Non-pigmented ciliary epithelial cell (primary cell): Measurements from ENCODE around the gene MRPL20.
"Not testable (repeated sequence)": the region's sequence is repeated elsewhere in the genome, so short reads cannot be mapped to it uniquely, and the experiment has no call there.

Experiments
- DNase-seq: peaks from one replicate; pipeline ENCODE4 v3.0.0-alpha.2; 2010; ENCODE audit warnings: low read depth

Gene MRPL20

GRCh38 chr1:1437033-1437903 is 30.2 kb upstream of the MRPL20 start:
- no peak for DNase-seq

DNA sequence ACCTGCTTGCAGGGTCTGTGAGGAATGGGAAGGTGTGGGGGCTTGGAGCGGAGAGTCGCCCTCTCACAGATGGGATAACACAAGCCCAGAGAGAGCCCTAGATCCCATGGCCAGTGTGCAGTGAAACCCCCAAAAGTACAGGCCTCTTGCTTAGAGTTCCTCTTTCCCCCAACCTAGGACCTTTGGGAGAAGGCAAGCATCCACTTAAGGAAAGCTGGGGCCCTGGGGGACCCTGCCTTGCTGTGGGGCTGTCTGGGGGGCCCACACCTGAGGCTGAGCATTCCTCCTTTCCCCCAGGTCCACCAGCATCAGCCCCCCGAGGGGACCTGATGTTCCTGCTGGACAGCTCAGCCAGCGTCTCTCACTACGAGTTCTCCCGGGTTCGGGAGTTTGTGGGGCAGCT is 29.5 kb upstream of the MRPL20 start:
- DNase-seq, result no peak

GRCh38 chr1:1435911-1436629 is 29.0 kb upstream of the MRPL20 start:
- DNase-seq, result no peak

DNA sequence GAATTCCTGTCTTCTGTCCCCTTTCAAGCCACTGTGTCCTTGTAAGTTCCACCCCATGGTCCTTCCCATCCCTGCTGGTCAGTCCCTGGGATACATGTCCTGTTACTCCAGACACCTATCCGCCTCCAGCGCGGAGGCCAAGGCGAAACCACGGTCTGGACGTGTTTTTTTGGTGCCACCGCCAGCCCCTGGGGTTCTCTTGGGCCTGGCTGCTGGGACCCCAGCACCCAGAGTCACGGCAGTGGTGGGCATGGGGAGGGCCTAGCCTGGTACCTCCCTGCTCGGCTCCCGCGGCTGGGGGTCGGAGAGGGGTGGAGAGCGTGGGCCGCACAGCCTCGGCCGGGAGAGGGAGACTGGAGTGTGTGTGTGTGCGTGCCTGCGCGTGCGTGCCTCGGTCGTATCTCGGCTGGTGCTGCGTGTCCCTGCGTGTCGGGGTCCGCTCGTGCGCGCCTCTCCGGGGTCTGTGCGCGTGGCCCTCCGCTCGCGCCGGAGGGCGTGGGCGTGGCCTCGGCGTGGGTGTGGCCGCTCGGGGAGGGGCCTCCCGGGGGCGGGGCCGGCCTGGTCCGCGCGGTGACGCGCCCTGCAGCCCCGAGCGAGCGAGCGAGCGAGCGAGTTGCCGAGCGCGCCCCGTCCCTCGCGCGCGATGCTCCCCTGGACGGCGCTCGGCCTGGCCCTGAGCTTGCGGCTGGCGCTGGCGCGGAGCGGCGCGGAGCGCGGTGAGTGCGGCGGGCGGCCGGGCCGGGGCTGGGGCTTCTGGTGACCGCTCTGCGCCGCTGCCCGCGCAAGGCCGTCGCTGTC is 28.2 kb upstream of the MRPL20 start, which contains the start of gene VWA1:
TSS of gene VWA1 (plus strand) at position 585 of the 798 bp plus-strand sequence. CDS start at position 644, 59 bp downstream.
- no peak for DNase-seq

DNA sequence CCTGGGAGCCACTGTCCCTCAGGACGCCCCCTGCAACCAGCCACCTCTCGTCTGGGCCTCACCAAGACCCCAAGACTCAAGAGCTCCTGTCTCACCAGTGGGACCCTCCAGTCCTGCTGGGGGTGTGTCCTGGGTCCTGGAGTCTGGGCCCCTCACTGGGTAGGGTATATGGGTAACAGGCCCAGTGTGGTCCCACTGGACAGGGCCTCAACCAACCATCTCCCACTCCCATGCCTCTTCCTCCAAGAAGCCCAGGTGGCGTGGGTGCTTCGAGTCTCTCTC is 27.7 kb upstream of the MRPL20 start:
- no peak for DNase-seq

DNA sequence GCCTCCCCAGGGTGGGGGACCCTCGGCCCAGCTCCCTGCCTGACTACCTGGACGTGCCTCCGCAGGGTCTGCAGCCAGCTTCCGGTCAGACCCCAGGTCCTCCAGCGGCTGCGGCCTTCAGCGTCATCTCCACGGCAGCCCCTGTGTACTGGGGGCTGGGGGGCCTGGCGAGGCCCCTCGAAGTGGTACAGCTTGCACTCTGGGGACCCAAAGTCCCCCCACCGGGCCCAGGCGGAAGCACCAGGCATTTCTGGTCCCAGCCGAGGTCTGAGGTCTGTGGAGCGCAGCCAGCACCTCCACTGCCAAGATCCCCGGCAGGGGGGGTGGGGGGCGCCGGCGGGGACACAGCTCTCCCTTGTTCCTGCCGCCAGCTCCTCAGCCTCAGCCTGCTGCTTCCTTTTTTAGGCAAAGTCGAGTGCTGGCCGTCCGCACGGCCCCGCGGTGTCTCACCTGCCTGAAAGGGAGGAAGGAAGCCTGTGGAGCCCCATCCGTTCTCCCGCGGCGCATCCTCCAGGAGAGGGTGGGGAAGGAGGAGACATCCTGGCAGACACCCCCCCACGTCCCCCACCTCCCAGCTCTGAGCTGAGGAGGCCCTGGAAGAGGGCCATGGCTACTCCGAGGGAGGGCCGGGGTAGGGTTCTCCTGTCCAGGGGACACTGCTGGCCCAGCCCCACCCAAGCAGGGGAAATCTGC is 27.2 kb upstream of the MRPL20 start:
- DNase-seq, result no peak

DNA sequence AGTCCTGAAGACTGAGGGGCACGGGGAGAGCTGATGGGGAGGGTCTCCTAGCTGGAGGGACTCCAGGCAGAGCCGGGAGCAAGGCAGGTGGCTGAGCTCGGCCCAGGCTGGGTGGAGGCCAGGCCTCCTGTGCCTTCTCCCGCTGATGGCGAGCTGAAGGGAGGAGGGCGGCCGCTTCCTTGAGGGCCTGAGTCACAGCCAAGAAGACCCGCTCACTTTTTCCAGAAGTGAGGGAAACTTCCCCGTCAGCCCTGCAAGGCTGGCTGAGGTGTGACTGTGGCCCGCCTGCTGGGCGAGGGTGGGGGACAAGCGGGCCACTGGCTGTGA is 26.7 kb upstream of the MRPL20 start:
- no peak for DNase-seq

- no peak for DNase-seq
These were observed 26.1 kb upstream of the MRPL20 start for GRCh38 chr1:1432951-1433803.

DNA sequence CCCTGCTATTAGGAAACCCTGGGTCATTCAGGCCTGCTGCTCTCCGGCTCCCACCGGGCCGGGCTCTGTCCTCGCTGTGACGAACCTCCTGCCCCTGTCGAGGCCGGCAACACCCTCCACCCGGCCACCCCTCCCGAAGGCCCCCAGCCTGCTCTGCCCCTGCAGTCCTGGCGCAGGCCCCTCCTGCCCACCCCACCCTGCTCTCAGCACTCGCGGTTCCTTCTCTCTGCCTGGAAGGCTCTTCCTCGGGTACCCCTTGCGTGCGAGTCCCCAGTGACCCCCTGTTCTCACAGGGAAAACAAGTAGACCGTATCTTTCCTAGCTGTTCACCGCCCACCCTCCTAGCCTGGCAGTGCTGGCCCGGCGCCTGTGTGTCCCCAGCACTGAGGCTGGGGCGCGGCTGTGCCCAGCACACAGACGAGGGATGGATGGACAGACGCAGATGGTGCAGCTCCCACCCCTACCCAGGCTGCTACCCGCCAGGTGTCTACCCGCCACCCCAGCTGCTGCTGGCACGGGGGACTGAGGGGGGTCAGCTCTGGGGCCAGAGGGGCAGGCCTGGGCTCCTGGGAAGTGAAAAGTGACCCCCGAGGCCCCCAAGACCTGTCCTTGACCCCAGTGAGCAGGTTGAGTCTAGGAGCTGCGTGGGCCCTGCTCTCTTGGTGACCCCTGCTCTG is 25.3 kb upstream of the MRPL20 start:
- DNase-seq, result no peak

DNA sequence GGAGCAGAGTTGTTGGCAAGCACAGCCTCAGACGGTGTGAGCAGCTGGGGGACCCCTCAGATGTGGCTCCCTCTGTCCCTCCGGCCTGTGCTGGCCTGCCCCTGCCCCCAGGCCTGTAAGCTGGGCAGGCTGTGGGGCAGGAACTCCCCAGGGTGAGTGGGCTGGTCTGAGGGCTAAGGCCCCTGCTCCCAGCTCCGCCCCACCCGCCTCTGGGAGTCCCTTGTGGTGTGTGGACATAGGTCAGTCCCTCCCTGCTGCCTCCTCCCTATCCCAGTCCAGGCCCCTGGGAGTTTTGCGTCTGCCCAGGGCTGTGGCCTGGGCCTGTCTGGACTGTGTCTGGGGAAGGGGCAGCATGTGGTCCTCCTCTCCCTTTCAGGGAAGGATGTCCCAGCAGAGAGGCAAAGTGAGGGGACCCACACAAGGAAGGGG is 24.8 kb upstream of the MRPL20 start:
- DNase-seq, result no peak

DNA sequence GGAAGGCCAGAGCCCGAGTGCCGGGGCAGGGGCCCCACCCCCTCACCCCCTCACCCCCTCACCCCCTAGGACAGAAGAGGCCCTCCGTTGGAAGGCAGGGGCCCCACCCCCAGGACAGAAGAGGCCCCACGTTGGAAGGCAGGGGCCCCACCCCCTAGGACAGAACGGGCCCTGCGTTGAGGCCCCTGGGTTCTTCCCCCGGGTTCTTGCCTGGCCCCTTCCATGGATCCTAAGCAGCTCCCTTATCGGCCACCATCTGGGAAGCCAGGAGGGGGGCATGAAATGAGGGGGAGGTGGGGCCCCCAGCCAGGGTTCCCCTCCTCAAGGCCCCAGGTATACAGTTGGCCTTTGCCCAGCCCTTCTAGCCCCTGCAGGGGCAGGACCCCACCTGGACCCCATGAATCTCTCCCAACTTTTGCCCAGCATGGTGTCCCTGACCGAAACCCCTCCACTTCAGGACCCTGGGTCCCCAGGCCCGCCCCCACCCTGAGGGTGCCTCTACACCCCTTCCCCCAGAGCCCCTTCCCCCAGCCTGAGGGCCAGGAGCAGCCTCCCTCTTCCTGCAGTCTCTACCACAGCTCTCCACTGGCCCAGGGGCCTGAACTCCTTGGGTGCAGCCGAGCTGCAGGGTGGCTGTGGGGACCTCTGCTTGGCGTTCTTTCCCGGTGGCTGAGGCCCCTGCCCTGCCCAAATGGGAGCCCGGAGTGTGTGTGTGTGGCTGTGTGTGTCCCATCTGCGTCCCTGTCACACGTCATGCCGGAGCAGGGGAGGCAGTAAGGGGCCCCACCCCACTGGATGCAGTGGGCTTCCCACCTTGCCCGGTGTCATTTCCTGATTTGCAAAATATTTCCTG is 24.1 kb upstream of the MRPL20 start:
- DNase-seq, result no peak

GRCh38 chr1:1430114-1430982 is 23.3 kb upstream of the MRPL20 start:
- no peak for DNase-seq

DNA sequence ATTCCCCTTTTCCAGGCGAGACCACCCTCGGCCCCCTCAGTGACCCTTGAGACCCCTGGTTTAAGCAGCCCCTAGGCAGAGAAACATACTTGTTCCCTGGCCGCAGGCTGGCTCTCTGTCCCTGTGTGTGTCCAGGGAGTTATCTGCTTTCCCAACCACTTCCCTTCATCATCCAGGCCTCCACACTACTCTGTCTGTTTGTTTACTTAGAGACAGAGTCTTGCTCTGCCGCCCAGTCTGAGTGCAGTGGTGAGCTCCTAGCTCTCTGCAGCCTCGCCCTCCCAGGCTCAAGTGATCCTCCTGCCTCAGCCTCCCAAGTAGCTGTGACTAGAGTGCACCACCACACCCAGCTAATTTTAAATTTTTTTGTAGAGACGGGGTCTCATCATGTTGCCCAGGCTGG is 22.6 kb upstream of the MRPL20 start:
- DNase-seq, result no peak

DNA sequence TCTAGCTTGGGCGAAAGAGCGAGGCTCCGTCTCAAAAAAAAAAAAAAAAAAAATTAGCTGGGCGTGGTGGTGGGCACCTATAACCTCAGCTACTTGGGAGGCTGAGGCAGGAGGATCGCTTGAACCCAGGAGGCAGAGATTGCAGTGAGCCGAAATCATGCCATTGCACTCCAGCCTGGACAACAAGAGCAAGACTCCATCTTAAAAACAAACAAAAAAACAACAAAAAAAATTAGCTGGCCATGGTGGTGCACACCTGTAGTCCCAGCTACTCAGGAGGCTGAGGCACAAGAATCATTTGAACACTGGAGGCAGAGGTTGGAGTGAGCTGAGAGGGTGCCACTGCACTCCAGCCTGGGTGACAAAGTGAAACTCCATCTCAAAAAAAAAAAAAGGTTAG is 21.9 kb upstream of the MRPL20 start:
- not testable (repeated sequence) for DNase-seq

DNA sequence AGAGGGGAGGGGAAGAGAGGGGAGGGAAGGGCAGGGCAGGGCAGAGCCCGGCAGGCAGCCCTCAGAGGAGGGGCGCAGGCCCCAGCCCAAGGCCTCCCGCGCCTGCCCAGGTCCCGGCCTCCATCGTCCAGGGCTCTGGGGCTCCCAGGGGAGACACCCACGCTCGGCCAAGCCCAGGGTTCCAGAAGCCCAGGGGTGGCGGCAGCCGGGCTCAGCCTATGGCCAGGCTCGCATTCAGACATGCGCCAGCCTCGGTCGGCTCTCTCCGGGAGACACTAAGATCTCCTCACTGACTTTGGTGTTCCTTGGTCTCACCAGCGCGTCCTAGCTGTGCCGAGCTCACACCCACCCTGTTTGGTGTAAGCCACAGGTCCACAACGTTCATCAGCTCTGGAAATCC is 21.1 kb upstream of the MRPL20 start:
- DNase-seq, result no peak

DNA sequence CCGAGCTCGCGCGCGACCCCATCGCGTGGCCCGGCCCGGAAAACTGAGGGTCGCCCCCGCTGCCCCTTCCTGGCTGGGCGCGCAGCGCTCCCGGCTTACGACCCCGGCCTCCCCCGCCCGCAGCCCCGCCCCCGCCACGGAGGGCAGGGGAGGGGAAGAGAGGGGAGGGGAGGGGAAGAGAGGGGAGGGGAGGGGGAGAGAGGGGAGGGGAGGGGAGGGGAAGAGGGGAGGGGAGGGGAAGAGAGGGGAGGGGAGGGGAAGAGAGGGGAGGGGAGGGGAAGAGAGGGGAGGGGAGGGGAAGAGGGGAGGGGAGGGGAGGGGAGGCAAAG is 20.7 kb upstream of the MRPL20 start:
- DNase-seq, result no peak

DNA sequence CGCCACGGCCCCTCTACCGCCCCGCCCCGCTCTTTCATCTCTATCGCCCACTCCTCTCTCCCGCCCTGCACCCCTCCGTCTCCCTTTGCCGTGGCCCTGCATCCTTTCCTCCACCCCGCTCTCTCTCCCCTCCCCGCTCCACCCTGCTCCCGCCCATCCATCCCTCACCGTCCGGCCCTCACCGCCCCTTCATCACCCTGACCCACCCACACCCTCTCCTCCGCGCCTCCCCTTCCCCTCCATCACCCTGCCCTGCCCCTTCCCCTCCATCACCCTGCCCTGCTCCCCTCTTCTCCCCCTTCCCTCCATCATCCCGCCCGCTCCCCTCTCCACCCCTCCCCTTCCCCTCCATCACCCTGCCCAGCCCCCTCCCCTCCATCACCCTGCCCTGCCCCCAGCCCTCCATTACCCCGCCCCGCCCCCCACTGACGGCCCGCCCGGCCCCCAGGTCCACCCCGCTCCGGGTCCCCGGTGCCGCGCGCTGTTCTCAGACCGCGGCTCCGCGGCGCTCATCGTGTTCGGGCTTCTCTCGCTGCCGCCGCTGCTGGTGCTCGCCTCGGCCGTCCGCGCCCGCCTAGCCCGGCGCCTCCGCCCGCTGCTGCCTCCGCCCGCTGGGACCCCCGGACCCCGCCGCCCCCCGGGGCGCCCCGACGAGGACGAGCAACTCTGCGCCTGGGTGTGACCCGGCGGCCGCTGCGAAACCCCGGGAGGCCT is 20.2 kb upstream of the MRPL20 start:
- DNase-seq, result no peak

- no peak for DNase-seq
These were observed 19.5 kb upstream of the MRPL20 start for GRCh38 chr1:1426496-1427105.
